GM12891 (cell line): Measurements from ENCODE around the gene DVL3.

Experiments used
- PAX5 ChIP-seq: IDR thresholded peaks from 2 replicates; pipeline ENCODE4 v1.6.1; 2011; ENCODE audit warnings: low read length, moderate library complexity, mild to moderate bottlenecking; ENCODE audit not compliant: insufficient read depth, severe bottlenecking
- POLR2A ChIP-seq: IDR thresholded peaks from 2 replicates; pipeline ENCODE4 v1.6.1; 2011; ENCODE audit warnings: low read depth, low read length, control low read depth
- POLR2AphosphoS5 ChIP-seq: IDR thresholded peaks from 2 replicates; pipeline ENCODE4 v1.6.1; 2011; ENCODE audit warnings: low read depth, low read length, control low read depth
- SPI1 ChIP-seq: IDR thresholded peaks from 2 replicates; pipeline ENCODE4 v1.6.1; 2011; ENCODE audit warnings: low read depth, low read length, control low read depth
- TAF1 ChIP-seq: IDR thresholded peaks from 2 replicates; pipeline ENCODE4 v1.6.1; 2011; ENCODE audit warnings: low read depth, low read length, control low read depth

DNA sequence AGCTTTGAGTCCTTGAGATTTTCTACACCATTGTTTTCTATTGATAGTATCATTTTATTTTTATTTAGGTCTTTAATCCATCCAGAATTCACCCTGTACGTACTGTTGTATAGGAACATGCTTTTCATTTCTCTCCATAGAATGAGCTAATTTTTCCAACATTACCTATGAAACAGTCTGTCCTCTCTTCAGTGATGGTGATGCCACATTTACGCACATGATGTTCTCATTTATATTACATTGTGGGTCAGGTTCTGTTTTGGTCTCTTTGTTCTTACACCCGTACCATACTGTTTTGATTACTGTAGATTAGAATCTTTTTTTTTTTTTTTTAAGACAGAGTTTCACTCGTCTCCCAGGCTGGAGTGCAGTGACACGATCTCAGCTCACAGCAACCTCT lies 56.5 kb downstream of the DVL3 start:
- TF ChIP-seq POLR2AphosphoS5 (no peak), TAF1 (no peak), POLR2A (no peak), SPI1 (no peak), PAX5 (no peak)
